ENCODE data around the gene ANKHD1.

- no peak for TF ChIP-seq CTCF (IDR thresholded peaks at IDR 0.05 in 4 of 5, conservative IDR thresholded peaks at IDR 0.05 in 1 of 5)
- TF ChIP-seq POLR2A (IDR thresholded peaks at IDR 0.05) = no peak
Measured at GRCh38 chr5:140355546-140355945, 46.1 kb upstream of the ANKHD1 start.

Data from gastrocnemius medialis (tissue), 4 donors.